Activated naive CD8-positive, alpha-beta T cell treated with anti-CD3 and anti-CD28 coated beads, Interleukin-2, amount 50 U/mL, for 16 hours (primary cell): ENCODE measurements around the gene ZNF12.
"Not testable (repeated sequence)": the region's sequence is repeated elsewhere in the genome, so short reads cannot be mapped to it uniquely, and the experiment has no call there.

Experiments
- DNase-seq: peaks from one replicate; pipeline ENCODE4 v3.0.0-alpha.2; 2020; ENCODE audit warnings: low read depth, low spot score

Gene ZNF12

GRCh38 chr7:6706666-6707407 lies at the start of gene ZNF12:
Gene ZNF12 (minus strand): TSS chr7:6706947. CDS start chr7:6705173, 1,774 bp downstream.
- DNase-seq = peak; percentile 90

- not testable (repeated sequence) for DNase-seq
Measured at GRCh38 chr7:6753964-6754363, 47.2 kb upstream of the ZNF12 start, which contains the start of gene RSPH10B2. Gene RSPH10B2 (plus strand): TSS chr7:6754103. CDS start chr7:6757678, 3,575 bp downstream.

GRCh38 chr7:6750173-6750572 lies 43.4 kb upstream of the ZNF12 start:
- DNase-seq = not testable (repeated sequence)

GRCh38 chr7:6749335-6749734 lies 42.6 kb upstream of the ZNF12 start:
- not testable (repeated sequence) for DNase-seq

- DNase-seq = not testable (repeated sequence)
Measured at GRCh38 chr7:6744410-6745100, 37.8 kb upstream of the ZNF12 start.

- DNase-seq = not testable (repeated sequence)
Measured at GRCh38 chr7:6738415-6738814, 31.7 kb upstream of the ZNF12 start.

GRCh38 chr7:6730343-6730633 lies 23.5 kb upstream of the ZNF12 start:
- no peak for DNase-seq

- peak; percentile 56 for DNase-seq
Measured at GRCh38 chr7:6729492-6730342, 23.0 kb upstream of the ZNF12 start.

GRCh38 chr7:6728893-6729491 lies 22.2 kb upstream of the ZNF12 start:
- not testable (repeated sequence) for DNase-seq

- no peak for DNase-seq
Measured at GRCh38 chr7:6727663-6728062, 20.9 kb upstream of the ZNF12 start.

GRCh38 chr7:6726341-6726740 lies 19.6 kb upstream of the ZNF12 start:
- not testable (repeated sequence) for DNase-seq

- no peak for DNase-seq
Measured at GRCh38 chr7:6725003-6725402, 18.3 kb upstream of the ZNF12 start.

GRCh38 chr7:6724351-6724750 lies 17.6 kb upstream of the ZNF12 start:
- not testable (repeated sequence) for DNase-seq

- DNase-seq = no peak
Measured at GRCh38 chr7:6718124-6718523, 11.4 kb upstream of the ZNF12 start.

- DNase-seq = not testable (repeated sequence)
Measured at GRCh38 chr7:6715898-6716297, 9.2 kb upstream of the ZNF12 start.

GRCh38 chr7:6714360-6714759 lies 7.6 kb upstream of the ZNF12 start:
- DNase-seq = no peak

- DNase-seq = no peak
Measured at GRCh38 chr7:6709808-6710207, 3.1 kb upstream of the ZNF12 start.

GRCh38 chr7:6708304-6708703 lies 1.6 kb upstream of the ZNF12 start:
- DNase-seq = no peak

GRCh38 chr7:6705959-6706665 lies 635 bp downstream of the ZNF12 start:
- no peak for DNase-seq

- no peak for DNase-seq
Measured at GRCh38 chr7:6701860-6702259, 4.9 kb downstream of the ZNF12 start.

GRCh38 chr7:6700793-6701192 lies 6.0 kb downstream of the ZNF12 start:
- DNase-seq = no peak
